SU-DHL-6 (cell line): ENCODE data around the gene CFAP126.
"Not testable (repeated sequence)": the region's sequence is repeated elsewhere in the genome, so short reads cannot be mapped to it uniquely, and the experiment has no call there.

Experiments used
- EZH2phosphoT487 ChIP-seq: fragments of 200-600 bp; sonication (generic), shearing (Covaris generic); conservative IDR thresholded peaks from 2 replicates; pipeline ENCODE4 v1.6.1; 2018; ENCODE audit warnings: mild to moderate bottlenecking, antibody characterized with exemption, low read length, moderate library complexity, mixed read lengths
- TF ChIP-seq, protein P1 (sequence below): fragments of 200-600 bp; sonication (generic); IDR thresholded peaks from one replicate; pipeline ENCODE4 v1.5.1; 2017; ENCODE audit warnings: antibody characterized with exemption, mild to moderate bottlenecking, low read length, moderate library complexity; ENCODE audit not compliant: insufficient read depth, poor library complexity, severe bottlenecking

DNA sequence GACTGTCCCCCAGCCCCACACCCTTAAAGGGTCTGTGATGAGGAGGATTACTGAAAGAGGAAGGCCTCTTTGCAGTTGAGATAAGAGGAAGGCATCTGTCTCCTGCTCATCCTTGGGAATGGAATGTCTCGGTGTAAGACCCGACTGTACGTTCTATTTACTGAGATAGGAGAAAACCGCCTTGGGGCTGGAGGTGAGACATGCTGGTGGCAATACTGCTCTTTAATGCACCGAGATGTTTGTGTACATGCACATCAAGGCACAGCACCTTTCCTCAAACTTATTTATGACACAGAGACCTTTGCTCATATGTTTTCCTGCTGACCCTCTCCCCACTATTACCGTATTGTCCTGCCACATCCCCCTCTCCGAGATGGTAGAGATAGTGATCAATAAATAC, 45.4 kb upstream of the CFAP126 start:
- TF ChIP-seq, protein P1, sequence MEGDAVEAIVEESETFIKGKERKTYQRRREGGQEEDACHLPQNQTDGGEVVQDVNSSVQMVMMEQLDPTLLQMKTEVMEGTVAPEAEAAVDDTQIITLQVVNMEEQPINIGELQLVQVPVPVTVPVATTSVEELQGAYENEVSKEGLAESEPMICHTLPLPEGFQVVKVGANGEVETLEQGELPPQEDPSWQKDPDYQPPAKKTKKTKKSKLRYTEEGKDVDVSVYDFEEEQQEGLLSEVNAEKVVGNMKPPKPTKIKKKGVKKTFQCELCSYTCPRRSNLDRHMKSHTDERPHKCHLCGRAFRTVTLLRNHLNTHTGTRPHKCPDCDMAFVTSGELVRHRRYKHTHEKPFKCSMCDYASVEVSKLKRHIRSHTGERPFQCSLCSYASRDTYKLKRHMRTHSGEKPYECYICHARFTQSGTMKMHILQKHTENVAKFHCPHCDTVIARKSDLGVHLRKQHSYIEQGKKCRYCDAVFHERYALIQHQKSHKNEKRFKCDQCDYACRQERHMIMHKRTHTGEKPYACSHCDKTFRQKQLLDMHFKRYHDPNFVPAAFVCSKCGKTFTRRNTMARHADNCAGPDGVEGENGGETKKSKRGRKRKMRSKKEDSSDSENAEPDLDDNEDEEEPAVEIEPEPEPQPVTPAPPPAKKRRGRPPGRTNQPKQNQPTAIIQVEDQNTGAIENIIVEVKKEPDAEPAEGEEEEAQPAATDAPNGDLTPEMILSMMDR: not testable (repeated sequence)
- TF ChIP-seq EZH2phosphoT487: not testable (repeated sequence)
